Spleen (tissue), 7 donors: ENCODE measurements around the gene MMP12.

Experiments
- POLR2A ChIP-seq, 3 donors: fragments of 450-650 bp; IDR thresholded peaks; one replicate each; pipeline ENCODE4 v1.5.1; 2017; ENCODE audit warnings: antibody characterized with exemption in 3 of 3, mild to moderate bottlenecking in 1 of 3
- POLR2AphosphoS5 ChIP-seq, 3 donors: sonication (generic); formaldehyde crosslinking; IDR thresholded peaks; one replicate each; pipeline ENCODE4 v1.5.1; 2017; ENCODE audit warnings: antibody characterized with exemption in 3 of 3
- TF ChIP-seq, protein P1 (sequence below), 11 experiments: fragments of 200-600 bp in 7 of 11; fragments of 450-650 bp in 4 of 11; sonication (generic) in 4 of 11; IDR thresholded peaks in 8 of 11; conservative IDR thresholded peaks in 3 of 11; 1 replicate in 7 of 11; 2 replicates in 4 of 11; pipeline versions ENCODE4 v1.4.0 to v1.8.0; 2016 to 2021; ENCODE audit warnings: antibody characterized with exemption in 11 of 11, inconsistent platforms in 4 of 11, mild to moderate bottlenecking in 1 of 11
- donor health status: DM: no; HTN: no; CAD: no; lungs with moderate emphysema.
- donor health status: DM: no; HTN: no; CAD: no.
- donor health status: DM: no; HTN: no; CAD: no.

DNA sequence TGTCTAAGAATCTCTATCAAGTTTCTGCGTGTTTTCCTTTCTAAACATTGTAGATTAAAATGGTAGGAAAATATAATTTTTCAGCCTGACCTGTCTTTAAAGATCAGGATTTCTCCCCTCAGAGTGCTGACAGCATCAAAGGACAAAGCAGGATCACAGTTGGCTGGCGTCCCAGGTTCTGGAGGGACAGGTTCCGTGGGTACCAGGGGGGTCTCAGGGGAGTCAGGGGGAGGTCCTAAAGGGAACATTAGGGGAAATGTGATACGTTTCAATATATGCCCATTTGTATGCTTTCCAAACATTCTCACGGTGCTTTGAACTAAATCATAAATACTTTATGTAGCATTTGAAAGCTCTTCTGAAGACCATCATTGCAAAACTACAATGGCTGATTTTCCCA, 34.8 kb downstream of the MMP12 start:
- no peak for TF ChIP-seq POLR2A (IDR thresholded peaks at IDR 0.05)
- TF ChIP-seq, protein P1, sequence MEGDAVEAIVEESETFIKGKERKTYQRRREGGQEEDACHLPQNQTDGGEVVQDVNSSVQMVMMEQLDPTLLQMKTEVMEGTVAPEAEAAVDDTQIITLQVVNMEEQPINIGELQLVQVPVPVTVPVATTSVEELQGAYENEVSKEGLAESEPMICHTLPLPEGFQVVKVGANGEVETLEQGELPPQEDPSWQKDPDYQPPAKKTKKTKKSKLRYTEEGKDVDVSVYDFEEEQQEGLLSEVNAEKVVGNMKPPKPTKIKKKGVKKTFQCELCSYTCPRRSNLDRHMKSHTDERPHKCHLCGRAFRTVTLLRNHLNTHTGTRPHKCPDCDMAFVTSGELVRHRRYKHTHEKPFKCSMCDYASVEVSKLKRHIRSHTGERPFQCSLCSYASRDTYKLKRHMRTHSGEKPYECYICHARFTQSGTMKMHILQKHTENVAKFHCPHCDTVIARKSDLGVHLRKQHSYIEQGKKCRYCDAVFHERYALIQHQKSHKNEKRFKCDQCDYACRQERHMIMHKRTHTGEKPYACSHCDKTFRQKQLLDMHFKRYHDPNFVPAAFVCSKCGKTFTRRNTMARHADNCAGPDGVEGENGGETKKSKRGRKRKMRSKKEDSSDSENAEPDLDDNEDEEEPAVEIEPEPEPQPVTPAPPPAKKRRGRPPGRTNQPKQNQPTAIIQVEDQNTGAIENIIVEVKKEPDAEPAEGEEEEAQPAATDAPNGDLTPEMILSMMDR (IDR thresholded peaks at IDR 0.05 in 8 of 11, conservative IDR thresholded peaks at IDR 0.05 in 3 of 11): no peak
- TF ChIP-seq POLR2AphosphoS5 (IDR thresholded peaks at IDR 0.05): no peak
